ENCODE results near the gene CTU2.

The CTU2 gene

DNA sequence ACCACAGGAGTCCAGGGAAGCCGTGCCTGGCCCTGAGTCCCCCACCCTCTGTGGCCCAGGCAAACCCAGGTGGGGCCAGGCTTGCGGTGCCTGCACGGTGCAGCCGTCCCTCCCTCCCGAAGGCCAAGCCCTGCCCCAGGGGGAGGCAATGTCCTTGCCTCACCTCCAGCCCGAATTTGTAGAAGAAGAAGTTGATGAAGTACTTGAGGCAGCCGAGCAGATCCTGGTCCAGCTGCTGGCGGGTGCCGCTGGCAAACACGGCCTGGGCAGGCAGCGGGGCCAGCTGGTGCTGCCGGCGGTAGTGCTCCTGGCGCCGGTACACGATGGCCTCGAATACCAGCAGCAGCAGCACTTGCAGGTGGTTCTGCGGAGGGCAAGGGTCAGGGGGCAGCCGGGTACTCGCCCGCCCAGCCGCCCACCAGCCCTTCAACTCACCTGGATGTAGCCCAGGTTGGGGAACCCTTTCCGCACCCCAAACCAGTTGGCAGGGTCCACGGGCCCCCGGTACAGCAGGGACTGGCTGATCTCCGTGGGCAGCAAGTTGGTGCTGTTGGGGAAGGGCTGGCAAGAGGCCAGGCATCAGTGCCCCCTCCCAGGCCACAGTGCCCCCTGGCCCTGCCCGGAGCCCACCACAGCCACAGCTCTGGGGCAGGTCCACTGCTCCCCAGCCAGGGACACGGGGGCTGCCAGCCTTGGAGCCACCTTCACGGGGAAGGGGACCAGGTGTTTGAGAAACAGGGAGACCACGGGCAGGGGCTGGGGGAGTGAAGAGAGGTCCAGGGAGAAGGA lies 26.1 kb downstream of the CTU2 start:
- DNase-seq, result no peak

DNA sequence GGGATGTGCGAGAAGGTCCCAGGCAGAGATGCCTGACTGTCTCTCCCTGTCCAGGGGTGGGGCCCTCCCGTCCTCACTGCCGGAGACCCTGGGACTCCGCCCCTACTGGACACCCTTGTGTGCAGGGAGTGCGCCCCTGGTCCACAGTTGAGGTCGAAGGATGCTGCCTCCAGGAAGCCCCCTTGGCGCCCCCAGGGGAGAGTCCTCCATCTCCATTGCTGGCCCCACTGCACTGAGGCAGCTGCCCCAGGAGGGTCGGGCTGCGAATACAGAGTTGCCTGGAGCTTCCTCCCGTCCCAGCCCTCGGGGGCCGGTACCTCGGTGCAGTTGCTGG lies 26.6 kb downstream of the CTU2 start:
- no peak for DNase-seq

DNA sequence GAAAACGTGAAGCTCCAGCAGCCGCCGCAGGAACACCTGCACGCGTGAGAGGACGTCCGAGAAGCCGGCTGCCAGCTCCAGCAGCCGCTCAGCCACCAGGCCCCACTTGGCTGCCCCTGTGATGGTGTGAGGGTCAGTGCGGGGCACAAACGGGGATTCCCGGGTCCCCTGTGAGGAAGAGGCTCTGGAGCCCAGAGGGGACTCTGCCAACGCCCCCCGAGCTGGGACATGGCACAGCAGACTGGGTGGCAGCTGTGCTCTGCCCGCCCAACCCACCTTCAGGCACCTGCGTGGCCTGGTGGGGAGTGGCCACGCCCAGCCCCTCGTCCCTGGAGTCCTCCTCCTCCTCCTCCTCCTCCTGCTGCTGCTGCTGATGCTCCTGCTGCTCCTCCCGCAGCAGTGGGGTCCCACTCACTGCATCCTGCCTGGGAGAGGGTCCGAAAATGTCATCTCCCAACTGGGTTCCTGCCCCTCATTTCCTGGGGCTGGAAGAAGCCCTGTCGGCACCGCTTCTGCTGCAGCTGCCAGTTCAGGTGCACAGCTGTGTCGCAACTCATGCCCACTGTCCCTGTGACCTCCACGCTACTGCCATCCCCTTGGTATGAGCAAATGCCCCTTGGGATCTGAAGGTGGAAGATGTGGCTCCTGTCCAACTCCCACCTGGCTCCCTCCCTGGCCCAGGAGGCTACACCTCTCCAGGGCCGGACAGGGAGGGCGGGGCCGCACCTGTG lies 27.5 kb downstream of the CTU2 start:
- no peak for DNase-seq

- DNase-seq, result no peak
Observed at GRCh38 chr16:88734361-88734728, 28.0 kb downstream of the CTU2 start.

DNA sequence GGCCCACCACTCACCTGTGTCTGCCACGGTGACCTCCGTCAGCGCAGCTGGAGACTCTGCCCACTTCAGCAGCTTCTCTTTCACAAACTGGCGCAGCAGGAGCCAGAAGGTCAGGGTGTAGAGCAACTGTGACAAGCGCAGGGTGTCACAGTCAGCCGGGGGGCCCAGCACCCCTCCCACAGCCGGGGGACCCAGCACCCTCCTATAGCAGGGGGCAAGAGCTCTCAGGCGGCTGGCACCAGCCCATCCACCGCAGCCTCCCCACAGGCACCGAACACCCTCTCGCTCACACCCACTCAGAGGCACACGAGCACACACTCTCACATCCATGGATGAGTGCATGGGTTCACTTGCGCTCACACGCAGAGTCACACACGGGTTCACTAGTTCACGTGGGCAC lies 28.8 kb downstream of the CTU2 start:
- DNase-seq, result no peak

DNA sequence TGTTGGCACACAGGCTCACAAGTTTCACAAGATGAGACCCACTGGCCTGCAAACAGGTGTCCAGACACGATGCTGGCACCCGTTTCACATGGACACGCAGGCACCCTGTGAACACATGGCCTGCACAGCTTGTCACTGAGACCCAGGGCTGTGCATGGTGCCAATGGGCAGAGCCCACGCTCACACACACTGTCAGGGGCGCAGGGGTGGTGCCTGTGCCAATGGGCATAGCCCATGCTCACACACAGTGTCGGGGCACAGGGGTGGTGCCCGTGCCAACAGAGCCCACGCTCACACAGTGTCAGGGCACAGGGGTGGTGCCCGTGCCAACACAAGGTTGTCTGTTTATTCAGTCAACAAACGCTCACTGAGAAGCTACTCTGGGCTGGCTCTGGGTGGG lies 29.3 kb downstream of the CTU2 start:
- DNase-seq, result no peak

GRCh38 chr16:88736088-88736487 lies 29.8 kb downstream of the CTU2 start:
- no peak for DNase-seq

DNA sequence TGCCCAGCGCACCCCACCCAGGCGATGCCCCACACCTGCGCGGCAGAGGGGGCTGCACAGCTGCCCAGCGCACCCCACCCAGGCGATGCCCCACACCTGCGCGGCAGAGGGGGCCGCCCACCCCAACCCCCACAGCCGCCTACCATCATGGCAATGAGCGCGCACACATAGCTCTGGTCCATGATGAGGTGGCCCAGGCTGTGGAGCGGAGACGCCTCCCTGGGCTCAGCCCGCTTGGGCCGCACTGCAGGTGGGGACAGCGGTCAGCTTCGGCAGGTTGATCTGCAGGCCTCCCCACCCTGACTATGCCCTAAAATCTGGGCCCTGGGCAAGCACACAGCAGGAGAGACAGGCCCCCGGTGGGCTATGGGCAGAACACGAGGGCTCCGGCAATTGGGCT lies 30.2 kb downstream of the CTU2 start:
- DNase-seq, result no peak

- no peak for DNase-seq
Observed at GRCh38 chr16:88737298-88738150, 31.2 kb downstream of the CTU2 start.

DNA sequence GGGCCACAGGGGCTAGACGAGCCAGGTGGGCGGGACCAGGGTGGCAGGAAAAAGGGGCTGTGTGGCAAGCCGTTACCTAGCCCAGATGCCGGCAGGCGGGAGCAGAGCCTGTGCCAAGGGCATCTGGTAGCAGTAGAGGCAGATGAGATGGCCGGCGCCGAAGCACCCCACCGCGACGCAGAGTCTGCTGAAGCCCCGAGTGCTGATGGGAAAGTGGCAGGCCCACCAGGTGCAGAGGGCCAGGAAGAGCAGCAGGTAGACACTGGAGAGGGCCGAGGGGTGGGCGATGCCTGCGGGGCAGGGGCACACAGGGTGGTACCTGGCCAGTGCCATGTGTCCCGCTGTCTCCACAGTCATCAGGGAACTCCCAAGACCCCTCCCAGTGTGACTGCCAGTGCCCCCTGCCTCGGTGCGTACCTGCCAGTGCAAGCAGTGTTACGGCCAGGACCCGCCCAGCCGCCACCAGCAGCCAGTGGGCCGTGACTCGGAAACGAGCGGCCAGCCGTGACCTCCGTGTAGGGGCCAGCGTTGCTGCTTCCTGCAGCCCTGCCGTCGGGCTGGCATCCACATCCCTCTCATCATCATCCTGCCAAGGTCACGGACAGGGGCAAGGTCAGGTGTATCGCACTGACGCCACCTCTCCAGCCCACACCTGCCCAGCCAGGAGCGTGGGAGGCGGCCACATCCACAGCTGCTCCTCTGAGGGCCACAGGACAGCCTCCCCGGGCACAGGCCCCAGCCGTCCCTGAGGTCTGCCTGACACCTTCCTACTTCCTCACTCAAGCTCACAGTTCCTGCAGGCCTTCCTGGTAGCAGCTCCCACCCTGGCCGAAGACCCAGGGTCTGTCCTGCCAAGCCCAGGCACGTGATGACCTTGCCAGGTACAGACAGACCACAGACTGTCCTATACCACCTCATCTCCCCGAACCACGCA lies 32.1 kb downstream of the CTU2 start:
- DNase-seq, result no peak

GRCh38 chr16:88739139-88739976 lies 33.1 kb downstream of the CTU2 start:
- no peak for DNase-seq

DNA sequence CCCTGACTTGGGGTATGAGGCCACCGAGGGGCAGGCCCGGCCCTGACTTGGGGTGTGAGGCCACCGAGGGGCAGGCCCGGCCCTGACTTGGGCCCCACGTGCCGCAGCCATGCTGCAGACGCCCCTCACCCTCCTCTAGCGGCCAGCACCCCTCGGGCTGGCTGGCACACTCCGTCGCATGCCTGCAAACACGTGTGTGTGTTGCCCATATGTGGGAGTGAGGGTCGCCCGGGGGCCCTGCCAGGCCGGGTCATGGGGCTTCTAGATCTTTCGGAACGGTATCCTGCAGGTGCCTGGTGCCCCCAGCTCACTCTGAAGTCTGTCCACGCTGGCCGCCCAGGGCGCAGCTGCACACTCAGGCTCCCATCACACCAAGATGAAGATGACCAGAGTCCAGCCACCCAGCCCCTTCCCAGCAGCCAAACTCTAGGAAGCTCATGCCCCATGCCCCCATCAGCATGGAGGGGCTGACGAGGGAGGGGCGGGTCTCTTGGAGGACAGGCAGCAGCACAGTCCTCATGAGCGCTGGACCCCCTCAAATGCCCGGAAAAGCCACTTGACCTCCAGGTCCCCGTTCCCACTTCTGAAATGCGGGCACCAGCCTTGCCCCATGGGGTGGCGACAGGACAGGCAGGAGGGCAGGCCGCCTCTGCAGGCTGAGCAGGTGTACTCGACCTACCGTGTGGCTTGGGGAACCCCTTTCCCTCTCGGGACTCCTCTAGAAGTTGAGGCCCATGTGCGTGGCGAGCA lies 33.8 kb downstream of the CTU2 start:
- DNase-seq, result no peak

GRCh38 chr16:88740727-88741055 lies 34.4 kb downstream of the CTU2 start:
- DNase-seq, result no peak

DNA sequence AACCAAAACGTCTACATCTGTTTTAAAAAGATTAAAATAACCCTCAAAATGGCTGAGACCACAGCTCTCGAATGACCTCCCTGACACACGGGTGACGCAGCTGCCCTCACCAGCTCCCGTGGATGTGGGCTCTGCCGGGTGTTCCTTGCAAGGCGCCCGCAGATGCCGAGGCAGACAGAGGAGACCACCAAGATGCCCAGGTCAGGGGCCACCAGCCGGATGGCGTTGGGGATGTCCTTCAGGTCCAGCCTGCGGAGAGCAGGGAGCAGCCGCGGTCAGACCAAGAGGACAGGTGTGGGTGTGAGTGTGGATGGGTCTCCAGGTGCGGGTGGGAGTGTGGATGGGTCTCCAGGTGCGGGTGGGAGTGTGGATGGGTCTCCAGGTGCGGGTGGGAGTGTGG lies 35.1 kb downstream of the CTU2 start:
- no peak for DNase-seq

- DNase-seq, result no peak
Observed at GRCh38 chr16:88742896-88743605, 36.7 kb downstream of the CTU2 start.

DNA sequence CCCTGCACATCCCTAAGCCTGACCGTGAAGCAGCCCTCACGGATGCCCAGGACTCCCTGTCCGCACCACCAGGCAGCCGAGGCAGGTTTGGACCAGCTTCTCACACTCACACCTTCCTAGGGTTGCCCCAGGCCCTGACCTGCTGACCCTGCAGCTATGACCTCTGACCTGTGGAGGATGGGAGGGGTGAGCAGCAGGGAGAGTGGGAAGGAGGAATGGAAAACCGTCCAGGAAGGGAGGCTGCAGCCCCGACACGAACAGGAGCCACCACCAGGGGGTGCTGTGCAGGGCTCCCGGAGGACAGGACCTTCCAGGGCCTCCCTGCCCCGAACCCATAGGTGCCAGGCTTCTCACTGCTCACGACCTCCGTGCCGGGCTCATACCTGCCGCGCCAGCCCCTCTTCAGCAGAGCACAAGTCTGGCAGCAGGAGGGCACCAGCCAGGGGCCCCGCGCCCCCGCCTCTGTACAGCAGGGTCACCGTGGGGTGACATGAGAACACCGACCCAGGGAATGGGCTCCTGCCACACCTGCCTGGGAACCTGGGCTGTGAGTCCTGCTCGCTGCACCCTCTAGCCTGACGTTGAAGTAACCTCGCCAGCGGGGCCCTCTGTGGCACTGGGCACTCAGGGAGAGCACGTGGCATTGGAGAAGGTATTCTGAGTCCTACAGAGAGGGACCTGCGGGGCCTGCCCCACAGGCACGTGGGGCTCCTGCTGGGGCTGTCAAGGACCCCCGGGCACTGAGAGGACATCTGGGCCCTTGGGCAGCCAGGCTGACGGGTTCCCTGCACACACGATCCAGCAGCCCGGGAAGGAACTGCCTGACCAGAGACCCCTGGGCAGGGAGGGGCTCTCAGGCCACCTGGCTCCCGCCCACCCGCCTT lies 37.6 kb downstream of the CTU2 start:
- no peak for DNase-seq

- no peak for DNase-seq
Observed at GRCh38 chr16:88744577-88745521, 38.5 kb downstream of the CTU2 start.

- no peak for DNase-seq
Observed at GRCh38 chr16:88746506-88746905, 40.2 kb downstream of the CTU2 start.

All from NCI-H187 treated with DMSO at 0.1 percent for 48 hours (cell line).